Kidney capillary endothelial cell (primary cell): Measurements from ENCODE around the gene VWA8.
A peak's percentile ranks its signal among the peaks of the same experiment; 100 is the strongest.
"Not testable (repeated sequence)": the region's sequence is repeated elsewhere in the genome, so short reads cannot be mapped to it uniquely, and the experiment has no call there.

Experiments used
- DNase-seq: peaks from one replicate; pipeline ENCODE4 v3.0.0-alpha.2; 2018; ENCODE audit warnings: low spot score

Gene VWA8

DNA sequence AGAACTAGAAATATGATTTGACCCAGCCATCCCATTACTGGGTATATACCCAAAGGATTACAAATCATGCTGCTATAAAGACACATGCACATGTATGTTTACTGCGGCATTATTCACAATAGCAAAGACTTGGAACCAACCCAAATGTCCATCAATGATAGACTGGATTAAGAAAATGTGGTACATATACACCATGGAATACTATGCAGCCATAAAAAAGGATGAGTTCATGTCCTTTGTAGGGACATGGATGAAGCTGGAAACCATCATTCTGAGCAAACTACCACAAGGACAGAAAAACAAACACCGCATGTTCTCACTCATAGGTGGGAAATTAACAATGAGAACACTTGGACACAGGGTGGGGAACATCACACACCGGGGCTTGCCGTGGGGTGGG, 38.0 kb downstream of the VWA8 start:
- DNase-seq, result not testable (repeated sequence)

DNA sequence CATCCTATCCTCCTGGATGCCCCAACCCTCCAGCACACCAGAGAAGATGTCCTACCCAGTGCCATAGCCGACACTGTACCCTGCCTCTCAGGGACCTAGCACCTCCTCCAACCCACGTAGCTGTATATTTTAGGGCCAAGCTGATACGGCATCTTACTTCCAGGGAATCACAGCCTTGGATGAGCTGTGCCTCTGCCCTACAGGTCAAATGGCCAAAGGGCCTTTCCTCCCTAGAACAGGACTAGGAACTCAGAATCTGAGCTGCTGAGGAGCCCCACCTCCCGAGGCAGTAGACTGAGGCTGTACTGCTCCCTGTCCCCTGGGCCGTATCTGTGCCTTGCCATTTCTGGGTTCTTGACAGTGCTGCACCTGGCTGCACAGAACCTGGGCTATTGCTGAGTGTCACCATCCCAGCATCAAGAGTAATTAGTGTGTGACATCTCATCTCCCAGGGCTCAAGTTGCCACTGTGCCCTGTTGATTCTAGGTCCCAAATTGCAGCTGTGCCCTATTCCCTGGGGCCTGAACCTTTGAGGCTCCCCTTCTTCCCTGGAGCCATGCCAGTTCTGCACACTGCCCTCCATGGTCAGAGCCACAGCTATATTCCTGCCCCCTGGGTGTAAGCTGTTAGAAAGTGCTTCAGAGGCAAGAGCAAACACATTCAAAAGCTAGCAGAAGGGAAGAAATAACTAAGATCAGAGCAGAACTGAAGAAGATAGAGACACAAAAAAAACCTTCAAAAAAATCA, 41.0 kb downstream of the VWA8 start:
- DNase-seq, result no peak

DNA sequence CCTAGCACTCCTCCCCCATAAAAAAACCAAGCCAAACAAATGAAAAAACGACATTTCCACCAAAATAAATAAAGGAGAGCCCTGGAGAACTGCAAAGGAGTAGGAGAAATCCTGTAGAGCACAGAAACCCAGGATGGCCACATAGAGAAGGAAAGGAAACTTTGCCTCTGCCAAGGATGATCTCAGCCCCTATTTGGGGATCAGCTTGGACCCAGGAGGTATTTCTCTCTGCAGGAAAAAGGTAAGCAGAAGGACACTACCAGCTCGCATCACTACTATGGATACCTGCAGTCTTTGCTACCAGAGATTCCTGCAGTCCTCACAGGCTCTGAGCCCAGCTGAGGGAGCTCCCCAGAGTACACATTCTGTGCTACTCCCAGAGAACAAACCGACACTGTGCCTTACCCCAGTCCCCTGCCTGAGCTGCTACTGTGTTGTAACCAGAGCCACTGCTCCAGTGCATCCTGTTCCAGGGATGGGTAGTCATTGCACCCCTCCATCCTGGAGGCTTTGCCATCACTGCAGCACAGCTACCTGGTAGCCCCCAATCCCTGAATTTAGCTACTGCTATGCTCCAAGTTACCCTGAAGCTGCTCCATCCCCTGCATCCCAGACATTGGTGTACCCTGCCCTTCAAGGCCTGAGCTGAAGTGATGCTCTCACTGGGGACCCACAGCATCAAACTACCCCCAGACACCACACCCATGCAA, 41.7 kb downstream of the VWA8 start:
- no peak for DNase-seq

DNA sequence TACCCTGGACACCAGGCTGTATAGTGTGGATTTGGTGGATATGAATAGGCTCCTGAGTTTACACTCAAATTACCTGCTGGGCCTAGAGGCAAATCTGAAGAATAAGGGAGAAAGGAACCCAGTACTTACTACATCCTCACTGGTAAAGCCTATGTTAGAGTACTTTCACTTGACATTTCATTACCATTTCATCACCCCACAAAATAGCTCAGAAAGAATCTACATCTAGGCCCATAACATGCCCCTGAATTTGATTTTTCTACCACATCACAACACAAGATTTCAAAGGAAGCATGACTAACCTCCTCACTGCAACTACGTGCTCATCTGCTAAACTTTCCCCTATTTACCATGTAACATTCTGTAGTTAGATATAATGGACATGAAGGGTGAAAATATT, 43.3 kb downstream of the VWA8 start:
- DNase-seq, result peak; percentile 16

DNA sequence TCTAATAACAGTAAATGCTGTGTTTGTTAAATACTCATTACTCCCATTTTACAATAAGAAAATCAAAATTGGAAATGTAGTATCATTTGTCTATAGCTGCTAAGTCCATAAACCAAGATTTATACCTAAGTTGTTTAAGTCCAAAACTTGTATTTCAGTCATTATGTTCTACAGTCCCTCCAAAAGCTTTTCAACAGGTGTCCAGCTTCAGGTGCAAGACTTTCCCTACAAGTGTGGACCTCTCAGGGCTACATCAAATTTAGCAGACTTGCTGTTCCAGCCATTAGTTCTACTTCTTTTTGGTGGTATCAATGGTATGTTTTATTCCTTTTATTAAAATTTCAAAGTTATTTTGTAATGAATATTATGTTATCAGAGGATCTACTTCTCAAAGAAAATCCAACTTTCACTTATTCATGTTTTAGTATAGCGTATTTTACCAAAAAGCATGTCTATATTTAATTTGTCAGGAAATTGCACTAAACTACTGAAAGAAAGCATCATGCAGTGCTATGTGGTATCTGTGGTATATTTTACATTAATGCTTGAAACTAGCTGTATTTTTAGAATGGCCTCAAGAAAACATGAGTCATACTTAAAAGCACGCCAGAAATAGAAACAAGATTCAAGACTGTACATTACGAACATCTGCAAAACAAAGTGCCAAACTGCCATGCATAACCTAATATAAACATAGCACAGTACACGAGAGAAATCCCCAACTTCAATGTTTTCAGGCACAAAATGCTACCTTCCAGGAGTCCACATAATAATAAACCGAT, 44.5 kb downstream of the VWA8 start:
- DNase-seq, result peak; percentile 46

DNA sequence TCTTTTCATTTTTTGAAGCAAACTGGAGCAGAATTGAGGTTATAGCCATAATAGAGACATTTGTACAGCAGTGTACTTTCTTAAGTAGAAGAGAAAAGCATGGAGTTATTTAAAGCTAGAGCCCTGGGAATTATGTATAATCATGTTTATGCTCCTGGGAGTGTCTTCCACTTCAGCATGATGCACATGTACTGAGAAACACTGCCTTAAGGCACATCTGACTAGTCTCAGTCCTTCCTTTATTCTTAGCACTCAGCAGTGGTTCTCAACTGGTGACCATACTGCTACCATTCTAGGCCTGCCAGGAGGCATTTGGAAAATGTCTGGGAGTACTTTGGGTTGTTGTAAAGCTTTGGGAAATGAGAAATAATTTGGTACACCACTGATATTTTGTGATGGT, 45.8 kb downstream of the VWA8 start:
- no peak for DNase-seq

DNA sequence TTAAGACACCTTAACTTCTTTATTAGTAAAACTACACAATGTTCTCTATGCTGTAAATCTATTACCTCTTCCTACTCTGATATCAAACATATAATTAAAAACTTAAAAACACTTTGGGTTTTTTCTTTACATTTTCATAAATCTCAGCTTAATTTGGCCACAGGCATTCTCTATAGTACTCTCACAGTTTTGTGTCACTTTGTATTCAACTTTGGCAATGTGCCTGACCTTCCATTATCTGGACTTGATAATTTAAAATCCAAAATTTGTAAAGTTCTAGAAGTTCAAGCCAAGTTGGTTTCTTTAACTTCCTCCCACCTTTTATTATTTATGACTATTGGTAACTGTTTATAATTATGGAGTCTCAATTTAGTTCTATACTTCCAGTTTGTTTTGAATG, 46.4 kb downstream of the VWA8 start:
- DNase-seq, result no peak

DNA sequence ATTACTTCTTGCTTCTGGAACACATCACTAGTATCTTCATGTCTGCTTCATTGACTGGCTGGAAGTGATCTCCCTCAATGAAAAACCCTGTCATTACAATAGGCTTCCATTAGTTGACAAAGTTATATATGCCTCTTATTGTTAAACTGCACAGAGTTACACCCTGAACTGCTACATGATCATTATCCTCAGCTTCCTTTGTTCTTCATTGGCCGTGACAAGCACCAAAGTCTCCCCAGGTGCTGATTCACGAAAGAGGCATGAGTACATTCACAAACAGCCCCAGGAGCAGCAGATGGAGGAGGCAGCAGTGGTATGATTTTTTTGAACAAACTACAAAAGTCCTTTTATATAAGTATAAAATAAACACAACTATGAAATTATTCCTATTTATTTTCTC, 51.4 kb downstream of the VWA8 start:
- no peak for DNase-seq

DNA sequence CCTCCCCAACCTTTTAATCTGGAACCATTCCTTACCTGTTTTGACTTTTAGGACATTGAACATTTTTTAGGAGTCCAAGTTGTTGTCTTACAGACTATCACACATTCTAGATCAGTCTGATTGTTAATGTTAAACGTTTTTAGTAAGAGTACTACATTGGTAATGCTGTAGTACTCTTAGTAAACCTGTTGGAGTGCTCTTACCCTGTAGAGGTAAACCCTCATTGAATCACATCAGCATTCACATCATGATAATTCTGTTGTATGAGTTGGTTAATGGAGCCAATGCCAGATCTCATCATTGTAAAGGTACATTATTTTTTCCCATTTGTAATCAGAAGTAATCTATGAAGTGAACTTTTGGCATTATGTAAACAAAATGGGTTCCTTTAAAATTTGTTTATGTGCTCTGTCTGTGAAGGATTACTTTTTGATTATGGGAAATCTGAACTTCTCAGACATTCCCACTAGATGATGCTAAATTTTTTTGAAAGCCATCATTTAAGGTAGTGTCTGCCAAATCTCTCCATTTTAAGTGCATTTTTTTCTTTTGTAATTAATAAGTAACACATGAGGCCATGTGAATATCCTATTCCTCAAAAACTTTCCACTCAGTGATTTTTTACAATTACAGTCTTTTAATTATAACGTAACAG, 55.2 kb downstream of the VWA8 start:
- peak; percentile 32 for DNase-seq

DNA sequence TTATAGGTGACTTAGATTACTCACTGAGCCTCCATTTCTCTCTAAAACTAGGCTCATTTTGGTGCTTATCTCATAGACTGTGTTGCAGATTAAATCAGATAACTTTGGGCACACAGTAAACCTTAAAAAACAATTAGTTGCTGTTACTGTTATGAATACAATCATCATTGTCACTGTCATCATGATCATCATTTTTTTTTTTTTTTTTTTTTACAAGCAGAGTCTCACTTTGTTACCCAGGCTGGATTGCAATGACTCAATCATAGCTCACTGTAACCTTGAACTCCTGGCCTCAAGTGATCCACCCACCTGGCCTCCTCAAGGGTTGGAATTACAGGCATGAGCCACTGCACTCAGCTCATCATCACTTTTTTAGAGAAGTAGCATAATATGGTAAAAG, 60.0 kb downstream of the VWA8 start:
- DNase-seq, result no peak

DNA sequence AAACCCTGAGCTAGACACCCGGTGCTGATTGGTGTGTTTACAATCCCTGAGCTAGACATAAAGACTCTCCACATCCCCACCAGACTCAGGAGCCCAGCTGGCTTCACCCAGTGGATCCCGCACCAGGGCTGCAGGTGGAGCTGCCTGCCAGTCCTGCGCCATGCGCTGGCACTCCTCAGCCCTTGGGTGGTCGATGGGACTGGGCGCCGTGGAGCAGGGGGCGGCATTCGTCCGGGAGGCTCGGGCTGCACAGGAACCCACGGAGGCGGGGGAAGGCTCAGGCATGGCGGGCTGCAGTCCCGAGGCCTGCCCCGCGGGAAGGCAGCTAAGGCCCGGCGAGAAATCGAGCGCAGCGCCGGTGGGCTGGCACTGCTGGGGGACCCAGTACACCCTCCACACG, 62.5 kb downstream of the VWA8 start:
- not testable (repeated sequence) for DNase-seq

DNA sequence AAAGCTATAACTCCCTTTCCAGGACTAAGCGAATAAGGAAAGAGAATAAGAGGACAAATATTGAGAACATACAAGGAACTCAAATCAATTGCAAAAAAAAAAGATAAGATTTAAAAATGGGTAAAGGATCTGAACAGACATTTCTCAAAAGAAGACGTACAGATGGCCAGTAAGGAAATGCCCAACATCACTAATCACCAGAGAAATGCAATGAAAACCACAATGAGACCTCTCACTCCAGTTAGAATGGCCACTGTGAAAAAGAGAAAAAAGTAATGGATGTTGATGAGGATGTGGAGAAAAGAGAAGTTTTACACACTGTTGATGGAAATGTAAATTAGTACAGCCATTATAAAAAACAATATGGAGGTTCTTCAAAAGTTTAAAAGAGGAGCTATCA, 63.8 kb downstream of the VWA8 start:
- no peak for DNase-seq

DNA sequence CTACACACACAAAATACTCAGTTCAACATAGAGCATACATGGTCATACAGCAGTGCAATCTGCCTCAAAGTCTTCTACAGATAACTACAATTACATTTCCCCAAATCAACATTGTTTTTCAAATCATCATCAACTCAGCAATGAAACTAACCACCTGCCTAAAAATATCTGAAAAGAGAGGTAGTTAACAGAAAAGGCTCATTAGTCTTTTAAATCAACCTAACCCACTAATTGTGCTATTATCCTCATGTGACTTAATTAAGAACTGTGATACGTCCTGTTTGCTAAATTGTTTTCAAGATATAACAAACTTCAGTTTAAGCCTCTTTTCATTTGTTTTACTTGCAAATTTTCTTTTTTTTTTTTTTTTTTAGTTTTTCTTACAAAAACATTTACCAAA, 65.4 kb downstream of the VWA8 start:
- DNase-seq, result no peak

DNA sequence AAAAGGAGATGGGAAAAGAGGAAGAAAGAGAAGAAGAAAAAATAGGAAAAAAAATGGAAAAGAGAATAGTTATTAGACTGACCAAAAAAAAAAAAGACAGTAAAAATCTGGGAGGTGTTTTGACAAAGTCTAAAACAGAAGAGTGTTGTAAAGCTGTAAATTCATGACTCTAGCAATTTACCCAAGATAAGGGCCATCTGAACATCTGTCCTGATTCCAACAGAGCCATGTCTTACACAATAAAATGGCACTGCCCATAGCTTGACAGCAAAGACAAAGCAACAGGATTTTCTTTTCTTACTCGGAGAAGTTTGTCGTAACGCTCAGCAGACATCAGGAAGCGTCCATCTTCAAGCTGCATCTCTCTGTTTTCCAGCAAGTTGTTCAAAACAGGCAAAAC, 69.8 kb downstream of the VWA8 start:
- DNase-seq, result no peak

DNA sequence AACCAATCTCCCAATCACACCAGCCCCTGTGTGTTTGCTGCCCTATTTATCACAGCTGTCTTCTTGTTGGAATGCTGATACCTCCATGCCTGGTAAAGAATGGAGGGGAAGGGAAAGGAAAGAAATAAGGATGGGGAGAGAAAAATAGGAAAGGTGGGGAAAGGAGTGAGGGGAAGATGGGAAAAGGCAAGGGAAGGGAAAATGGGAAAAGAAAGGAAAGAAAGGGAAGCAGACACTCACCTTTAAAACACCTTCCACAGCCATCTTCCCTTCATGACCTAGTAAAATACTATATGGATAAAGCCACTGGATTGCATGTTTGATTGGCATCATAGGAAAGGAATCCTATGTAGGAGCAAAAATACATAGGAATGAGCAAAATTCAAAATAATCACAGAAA, 77.8 kb downstream of the VWA8 start:
- DNase-seq, result no peak

DNA sequence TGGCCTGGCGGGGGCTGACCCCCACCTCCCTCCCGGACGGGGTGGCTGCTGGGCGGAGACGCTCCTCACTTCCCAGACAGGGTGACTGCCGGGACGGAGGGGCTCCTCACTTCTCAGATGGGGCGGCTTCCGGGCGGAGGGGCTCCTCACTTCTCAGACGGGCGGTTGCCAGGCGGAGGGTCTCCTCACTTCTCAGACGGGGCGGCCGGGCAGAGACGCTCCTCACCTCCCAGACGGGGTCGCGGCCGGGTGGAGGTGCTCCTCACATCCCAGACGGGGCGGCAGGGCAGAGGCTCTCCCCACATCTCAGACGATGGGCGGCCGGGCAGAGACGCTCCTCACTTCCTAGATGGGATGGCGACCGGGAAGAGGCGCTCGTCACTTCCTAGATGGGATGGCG, 79.0 kb downstream of the VWA8 start:
- not testable (repeated sequence) for DNase-seq

DNA sequence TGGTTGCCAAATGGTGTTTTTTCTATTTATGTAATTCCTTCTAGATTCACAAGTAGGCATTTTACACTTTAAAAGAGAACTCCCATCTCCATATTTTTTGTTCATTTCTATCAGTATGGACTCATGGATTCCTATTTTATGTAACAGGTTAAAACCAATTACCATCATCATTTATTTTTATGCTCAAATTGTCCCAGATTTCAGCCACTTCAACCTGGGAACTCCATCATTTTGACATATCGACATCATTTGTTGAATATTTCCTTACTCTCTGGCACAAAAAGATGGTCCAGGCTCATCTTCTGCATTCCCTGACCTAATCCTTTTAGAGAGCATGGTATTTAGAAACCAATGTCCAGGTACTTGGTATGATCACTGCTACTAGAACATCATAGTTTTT, 79.9 kb downstream of the VWA8 start:
- DNase-seq, result no peak

DNA sequence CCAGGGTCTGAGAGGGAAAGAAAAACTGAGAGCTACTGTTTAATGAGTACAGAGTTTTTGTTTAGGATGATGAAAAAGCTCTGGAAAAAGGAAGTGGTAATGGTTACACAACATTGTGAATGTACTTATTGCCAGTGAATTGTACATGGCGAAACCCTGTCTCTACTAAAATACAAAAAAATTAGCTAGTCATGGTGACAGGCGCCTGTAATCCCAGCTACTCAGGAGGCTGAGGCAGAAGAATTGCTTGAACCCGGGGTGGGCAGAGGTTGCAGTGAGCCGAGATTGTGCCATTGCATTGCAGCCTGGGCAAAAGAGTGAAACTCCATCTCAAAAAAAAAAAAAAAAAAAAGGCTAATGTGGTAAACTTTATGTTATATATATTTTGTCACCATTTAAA, 96.3 kb downstream of the VWA8 start:
- no peak for DNase-seq

DNA sequence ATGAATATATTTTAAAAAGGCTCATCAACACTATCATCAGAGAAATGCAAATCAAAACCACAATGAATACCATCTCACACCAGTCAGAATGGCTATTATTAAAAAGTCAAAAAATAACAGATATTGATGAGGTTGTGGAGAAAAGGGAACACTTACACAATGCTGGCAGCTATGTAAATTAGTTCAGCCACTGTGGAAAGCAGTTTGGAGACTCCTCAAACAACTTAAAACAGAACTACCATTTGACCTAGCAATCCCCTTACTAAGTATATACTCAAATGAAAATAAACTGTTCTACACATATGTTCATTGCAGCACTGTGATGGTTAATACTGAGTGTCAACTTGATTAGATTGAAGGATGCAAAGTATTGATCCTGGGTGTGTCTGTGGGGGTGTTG, 98.2 kb downstream of the VWA8 start:
- DNase-seq, result not testable (repeated sequence)

DNA sequence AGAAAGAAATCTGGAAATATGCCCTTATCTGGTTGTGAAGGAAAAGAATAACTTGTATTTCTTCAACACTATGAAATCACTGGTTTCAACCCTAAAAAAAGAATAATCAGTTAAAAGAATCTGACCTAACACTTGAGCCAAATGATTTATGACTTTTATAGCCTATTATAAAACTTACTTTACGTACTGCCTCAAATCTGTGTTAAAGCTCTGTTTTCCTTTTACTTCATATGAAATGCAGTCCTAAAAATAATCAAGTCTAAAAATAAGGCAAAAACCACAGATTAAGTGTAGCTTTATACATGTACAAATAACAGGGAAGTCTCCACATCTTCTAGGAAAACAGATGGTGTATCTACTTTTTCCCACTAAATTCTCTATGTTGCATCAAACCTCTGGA, 101.3 kb downstream of the VWA8 start:
- DNase-seq, result no peak

DNA sequence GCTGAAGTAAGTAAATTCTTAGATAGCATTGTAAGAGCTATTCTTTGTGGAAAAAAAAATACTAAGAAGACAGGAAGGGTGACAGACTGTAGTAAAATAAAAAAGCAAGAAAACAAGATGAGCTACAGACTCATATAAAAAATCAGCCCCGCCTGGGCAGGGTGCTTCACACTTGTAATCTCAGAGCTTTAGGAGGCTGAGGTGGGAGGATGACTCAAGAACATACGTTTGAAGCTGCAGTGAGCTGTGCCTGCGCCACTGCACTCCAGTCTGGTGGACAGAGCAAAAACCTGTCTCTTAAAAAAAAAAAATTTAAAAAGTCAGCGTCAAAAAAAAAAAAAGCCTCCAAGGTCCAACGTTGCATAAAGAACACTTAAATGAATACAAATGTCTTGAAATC, 102.1 kb downstream of the VWA8 start:
- DNase-seq, result no peak

DNA sequence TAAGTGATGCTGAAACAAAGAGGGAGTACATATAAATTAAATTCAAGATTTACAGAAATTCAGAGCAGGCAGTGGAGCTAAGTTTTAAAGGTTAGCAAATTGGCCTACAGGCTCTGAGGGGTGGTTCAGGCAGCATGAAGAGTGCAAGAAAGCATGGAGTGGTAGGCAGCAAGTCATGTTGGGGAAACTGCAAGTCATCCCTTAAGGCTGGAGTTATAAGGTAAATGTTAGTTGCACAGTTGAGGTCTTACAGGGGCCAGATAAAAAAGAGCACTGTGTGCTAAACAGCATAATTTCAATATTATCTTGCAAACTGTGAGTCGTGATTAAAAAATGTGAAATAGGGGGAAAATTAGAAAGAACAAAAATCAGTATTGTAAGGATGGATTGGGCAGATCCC, 106.2 kb downstream of the VWA8 start:
- DNase-seq, result no peak

DNA sequence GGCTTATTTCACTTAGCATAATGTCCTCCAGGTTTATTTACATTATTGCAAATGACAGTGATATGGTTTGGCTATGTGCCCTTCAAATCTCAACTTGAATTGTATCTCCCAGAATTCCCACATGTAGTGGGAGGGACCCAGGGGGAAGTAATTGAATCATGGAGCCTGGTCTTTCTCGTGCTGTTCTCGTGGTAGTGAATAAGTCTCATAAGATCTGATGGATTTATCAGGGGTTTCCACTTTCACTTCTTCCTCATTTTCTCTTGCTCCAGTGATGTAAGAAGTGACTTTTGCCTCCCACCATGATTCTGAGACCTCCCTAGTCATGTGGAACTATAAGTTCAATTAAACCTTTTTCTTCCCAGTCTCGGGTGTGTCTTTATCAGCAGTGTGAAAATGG, 109.6 kb downstream of the VWA8 start:
- no peak for DNase-seq
